Keratinocyte (primary cell): Measurements from ENCODE around the gene DPYD. TPM values are rescaled to one million over a fixed set of nuclear protein-coding genes. Genes with fewer than 3 reads are reported as not detected.

Experiments used
- DNase-seq: peaks from one replicate; pipeline ENCODE4 v3.0.0-alpha.2; 2011; ENCODE audit warnings: low read depth, missing footprints, low spot score
- FAIRE-seq: peaks from 2 replicates; lab custom pipeline; 2011; peaks lifted over from hg19 to GRCh38; lab: Jason Lieb, UNC
- H2AFZ ChIP-seq: 2 replicates; pipeline ENCODE4 v1.6.0; 2012; ENCODE audit warnings: low read length, control low read depth, inconsistent platforms; ENCODE audit not compliant: control insufficient read depth
- H3K27ac ChIP-seq: 2 replicates; pipeline ENCODE4 v1.5.1; 2011; ENCODE audit warnings: low read length; ENCODE audit not compliant: control insufficient read depth, insufficient read depth
- H3K27me3 ChIP-seq: 3 replicates; pipeline ENCODE4 v1.6.0; 2011; ENCODE audit warnings: low read length; ENCODE audit not compliant: control insufficient read depth, insufficient read depth; ENCODE audit errors: extremely low read depth
- H3K36me3 ChIP-seq, 2 experiments: 2 replicates in 1 of 2; 3 replicates in 1 of 2; pipeline ENCODE4 v1.5.1; 2011; ENCODE audit warnings: low read length in 2 of 2, mild to moderate bottlenecking in 1 of 2; ENCODE audit not compliant: control insufficient read depth in 2 of 2, insufficient read depth in 2 of 2; ENCODE audit errors: extremely low read depth in 1 of 2
- H3K4me1 ChIP-seq: 3 replicates; pipeline ENCODE4 v1.5.1; 2011; ENCODE audit warnings: low read length; ENCODE audit not compliant: control insufficient read depth, insufficient read depth; ENCODE audit errors: extremely low read depth
- H3K4me2 ChIP-seq: 3 replicates; pipeline ENCODE4 v1.6.0; 2011; ENCODE audit warnings: low read depth, low read length; ENCODE audit not compliant: control insufficient read depth, insufficient read depth; ENCODE audit errors: extremely low read depth
- H3K4me3 ChIP-seq, 3 experiments: fragments of 200-600 bp in 1 of 3; sonication (generic) in 1 of 3; 2 replicates in 2 of 3; 3 replicates in 1 of 3; pipeline ENCODE4 v1.5.1; 2011 to 2016; ENCODE audit warnings: low read length in 3 of 3, mild to moderate bottlenecking in 3 of 3, control low read depth in 2 of 3, inconsistent platforms in 1 of 3, low read depth in 1 of 3, mixed read lengths in 1 of 3, mixed run types in 1 of 3, moderate library complexity in 1 of 3; ENCODE audit not compliant: control insufficient read depth in 2 of 3, insufficient read depth in 2 of 3; ENCODE audit errors: extremely low read depth in 1 of 3
- H3K79me2 ChIP-seq: 2 replicates; pipeline ENCODE4 v1.6.0; 2012; ENCODE audit warnings: low read length; ENCODE audit not compliant: control insufficient read depth, insufficient read depth
- H3K9ac ChIP-seq: 3 replicates; pipeline ENCODE4 v1.6.0; 2011; ENCODE audit warnings: low read length; ENCODE audit not compliant: control insufficient read depth, insufficient read depth; ENCODE audit errors: extremely low read depth
- H3K9me1 ChIP-seq: 3 replicates; pipeline ENCODE4 v1.6.0; 2011; ENCODE audit warnings: low read length; ENCODE audit not compliant: control insufficient read depth, insufficient read depth; ENCODE audit errors: extremely low read depth
- H3K9me3 ChIP-seq: 2 replicates; pipeline ENCODE4 v1.5.1; 2012; ENCODE audit warnings: low read depth, low read length; ENCODE audit not compliant: control insufficient read depth
- H4K20me1 ChIP-seq: 3 replicates; pipeline ENCODE4 v1.6.0; 2011; ENCODE audit warnings: low read length; ENCODE audit not compliant: control insufficient read depth, insufficient read depth; ENCODE audit errors: extremely low read depth
- CTCF ChIP-seq, 3 experiments: IDR thresholded peaks in 1 of 3; conservative IDR thresholded peaks in 1 of 3; optimal IDR thresholded peaks in 1 of 3; 2 replicates in 2 of 3; 3 replicates in 1 of 3; pipeline versions ENCODE3 to v1.5.1; 2011; ENCODE audit warnings: low read length in 3 of 3, mild to moderate bottlenecking in 3 of 3, moderate library complexity in 2 of 3, control low read depth in 1 of 3, inconsistent platforms in 1 of 3; ENCODE audit not compliant: insufficient read depth in 2 of 3; ENCODE audit errors: extremely low read depth in 1 of 3
- EZH2 ChIP-seq: IDR thresholded peaks from one replicate; pipeline ENCODE4 v1.6.1; 2012; ENCODE audit warnings: inconsistent platforms, mild to moderate bottlenecking, low read length, moderate library complexity
- dilution Hi-C: fragments of 300-500 bp; cut with MboI; formaldehyde crosslinking; loops from one replicate; pipeline ENCODE4 v1.7.0; 2020; ENCODE audit warnings: low sequenced_read_pairs; ENCODE audit not compliant: extremely low pct_ligation_motif_present
- polyA plus RNA-seq, 5 experiments: library from polyadenylated mRNA; depleted of rRNA in 3 of 5; stranded (reverse) in 3 of 5; stranded (forward) in 1 of 5; unstranded in 1 of 5; fragments of >200 nt; gene quantifications; 1 replicate in 1 of 5; 2 replicates in 3 of 5; 3 replicates in 1 of 5; pipeline versions ENCODE4 v1.2.1 to v1.2.3, GENCODE V29; 2011 to 2012; ENCODE audit warnings: missing spikeins in 2 of 5, low read depth in 1 of 5, low replicate concordance in 1 of 5

DPYD gene
- polyA plus RNA-seq, 1 donor (not counting 4 experiments of a cell fraction or from before 2014, with no cell fraction given) = 1.9 TPM

- Histone ChIP-seq H3K4me1 (no peaks in the 10 kb centered on the region), H3K4me2 (no peak overlapping the region), H4K20me1 (no peaks in the 10 kb centered on the region), H3K27ac (no peak overlapping the region), H3K4me3 (no peak overlapping the region), H2AFZ (no peak overlapping the region), H3K27me3 (no peaks in the 10 kb centered on the region), H3K9me1 (no peaks in the 10 kb centered on the region), H3K9me3 (no peaks in the 10 kb centered on the region), H3K9ac (no peak overlapping the region), H3K79me2 (no peaks in the 10 kb centered on the region), H3K36me3 (no peaks in the 10 kb centered on the region)
- FAIRE-seq = no peak
- TF ChIP-seq CTCF (optimal IDR thresholded peaks at IDR 0.05 in 1 of 3, IDR thresholded peaks at IDR 0.05 in 1 of 3, conservative IDR thresholded peaks at IDR 0.05 in 1 of 3; ENCODE audit: extremely low read depth in 1 of 3, insufficient read depth in 2 of 3, low read length in 3 of 3) = no peak
- no peak for TF ChIP-seq EZH2
- dilution Hi-C loops = no loop called here
- no peak for DNase-seq
Observed at GRCh38 chr1:97159342-97159741, 761.5 kb downstream of the DPYD start.

- dilution Hi-C loops = no loop called here
- TF ChIP-seq EZH2 (no peak), CTCF (optimal IDR thresholded peaks at IDR 0.05 in 1 of 3, IDR thresholded peaks at IDR 0.05 in 1 of 3, conservative IDR thresholded peaks at IDR 0.05 in 1 of 3; ENCODE audit: extremely low read depth in 1 of 3, insufficient read depth in 2 of 3, low read length in 3 of 3) (no peak)
- H3K4me3 ChIP-seq = no peak overlapping the region
- H3K4me2 ChIP-seq = no peak overlapping the region
- H2AFZ ChIP-seq = no peak overlapping the region
- no peak overlapping the region for H3K9ac ChIP-seq
- no peaks in the 10 kb centered on the region for H3K79me2 ChIP-seq
- H3K9me1 ChIP-seq = no peaks in the 10 kb centered on the region
- H3K36me3 ChIP-seq = no peaks in the 10 kb centered on the region
- FAIRE-seq = no peak
- no peaks in the 10 kb centered on the region for H3K4me1 ChIP-seq
- no peak overlapping the region for H3K27ac ChIP-seq
- no peaks in the 10 kb centered on the region for H3K27me3 ChIP-seq
- H3K9me3 ChIP-seq = no peaks in the 10 kb centered on the region
- H4K20me1 ChIP-seq = no peaks in the 10 kb centered on the region
- no peak for DNase-seq
Observed at GRCh38 chr1:97158691-97159096, 762.1 kb downstream of the DPYD start.
